HG02852 (cell line): Measurements from ENCODE around the gene C18orf54.
"Not testable (repeated sequence)": the region's sequence is repeated elsewhere in the genome, so short reads cannot be mapped to it uniquely, and the experiment has no call there.

ENCODE experiments used
- ATAC-seq: cut with Tn5 transposase; IDR thresholded peaks from one replicate; pipeline ENCODE4 v1.9.1; 2021; ENCODE audit warnings: mild to moderate bottlenecking, moderate library complexity; ENCODE audit not compliant: unreplicated experiment

Gene C18orf54

DNA sequence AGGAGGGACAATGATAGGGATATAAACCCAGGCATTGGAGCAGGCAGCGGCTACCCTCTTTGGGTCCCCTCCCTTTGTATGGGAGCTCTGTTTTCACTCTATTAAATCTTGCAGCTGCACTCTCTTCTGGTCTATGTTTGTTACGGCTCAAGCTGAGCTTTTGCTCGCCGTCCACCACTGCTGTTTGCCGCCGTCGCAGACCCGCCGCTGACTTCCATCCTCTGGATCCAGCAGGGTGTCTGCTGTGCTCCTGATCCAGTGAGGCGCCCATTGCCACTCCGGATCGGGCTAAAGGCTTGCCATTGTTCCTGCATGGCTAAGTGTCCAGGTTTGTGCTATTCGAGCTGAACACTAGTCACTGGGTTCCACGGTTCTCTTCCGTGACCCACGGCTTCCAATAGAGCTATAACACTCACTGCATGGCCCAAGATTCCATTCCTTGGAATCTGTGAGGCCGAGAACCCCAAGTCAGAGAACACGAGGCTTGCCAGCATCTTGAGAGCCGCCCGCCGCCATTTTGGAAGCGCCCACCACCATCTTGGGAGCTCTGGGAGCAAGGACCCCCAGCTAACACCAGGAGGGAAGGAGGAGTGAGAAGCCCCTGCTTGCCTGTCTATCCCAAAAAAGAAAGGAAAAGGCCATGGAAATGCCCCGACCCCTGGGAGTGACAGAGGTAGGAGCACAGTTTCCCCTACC is 29.2 kb downstream of the C18orf54 start:
- not testable (repeated sequence) for ATAC-seq

DNA sequence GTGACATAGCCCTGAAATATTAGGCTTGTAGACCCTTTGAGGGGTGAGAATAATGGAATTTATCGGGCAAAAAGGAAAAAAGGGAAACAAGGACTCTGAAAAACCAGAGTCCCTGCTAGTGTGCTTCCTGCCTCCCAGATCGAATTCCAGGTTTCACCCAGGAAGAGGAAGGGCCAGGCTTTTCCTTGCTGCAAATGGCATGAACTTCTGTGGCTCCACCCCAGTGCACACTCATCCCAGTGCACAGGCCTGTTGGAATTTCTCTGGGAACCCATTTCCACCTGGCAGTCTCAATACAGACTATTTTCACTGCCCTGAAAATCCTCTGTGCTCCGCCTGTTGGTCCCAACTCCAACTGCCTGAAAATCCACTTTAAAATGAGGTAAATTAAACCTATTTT is 29.9 kb downstream of the C18orf54 start:
- no peak for ATAC-seq

DNA sequence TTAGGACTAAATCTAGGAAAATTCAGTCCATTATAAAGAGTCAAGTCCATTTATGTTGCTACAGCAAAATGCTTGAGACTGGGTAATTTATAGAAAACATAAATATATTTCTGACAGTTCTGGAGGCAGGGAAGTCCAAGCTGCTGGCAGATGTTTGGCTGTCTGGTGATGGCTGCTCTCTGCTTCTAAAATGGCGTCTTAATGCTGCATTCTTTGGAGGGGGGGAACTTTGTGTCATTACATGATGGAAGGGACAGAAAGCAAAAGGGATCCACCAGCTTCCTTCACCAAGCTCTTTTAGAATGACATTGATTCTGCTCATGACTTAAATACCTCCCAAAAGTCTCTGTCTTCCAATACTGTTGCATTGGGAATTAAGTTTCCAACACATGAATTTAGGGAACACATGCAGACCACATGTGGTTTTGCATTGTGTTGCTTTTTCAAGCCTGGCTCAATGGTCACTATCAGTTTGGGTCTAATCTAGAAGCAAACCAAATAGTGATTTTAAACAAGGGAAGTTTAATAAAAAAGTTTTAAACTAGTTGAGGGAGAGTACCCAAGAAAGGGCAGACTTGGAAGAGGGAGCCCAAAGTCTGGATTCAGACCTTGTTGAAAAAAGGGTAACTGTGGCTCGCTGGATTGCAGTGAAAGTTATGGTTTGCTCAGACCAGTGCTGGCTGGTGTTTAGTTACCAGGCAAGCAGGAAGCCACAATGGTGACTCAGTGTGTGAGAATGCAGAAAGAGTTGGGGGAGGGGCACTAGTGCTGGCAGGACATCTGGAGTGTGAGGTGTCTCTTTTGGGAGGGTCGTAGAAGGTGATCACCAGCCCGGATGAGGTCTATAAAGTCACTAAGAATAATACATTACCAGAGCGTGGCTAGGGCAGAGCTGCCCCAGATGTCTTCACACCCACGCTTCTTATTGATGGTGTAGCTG is 30.8 kb downstream of the C18orf54 start:
- ATAC-seq, result peak; percentile 85

DNA sequence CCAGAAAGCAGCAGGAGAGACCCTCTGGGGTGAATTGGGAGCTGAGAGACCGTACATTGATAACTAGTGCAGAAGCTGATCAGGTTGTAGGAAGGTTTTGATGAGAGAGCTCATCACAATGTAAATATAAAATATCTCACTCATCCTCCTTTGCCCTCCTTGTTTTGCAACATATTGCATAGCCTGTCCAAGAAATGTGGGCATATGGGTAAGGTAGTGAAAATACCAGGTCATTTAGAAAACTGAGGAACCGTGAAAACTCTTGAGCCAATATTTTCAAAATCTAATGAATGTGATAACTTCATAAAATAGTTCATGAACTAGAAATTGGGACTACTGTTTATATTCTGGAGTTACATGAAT is 31.4 kb downstream of the C18orf54 start:
- ATAC-seq, result no peak

DNA sequence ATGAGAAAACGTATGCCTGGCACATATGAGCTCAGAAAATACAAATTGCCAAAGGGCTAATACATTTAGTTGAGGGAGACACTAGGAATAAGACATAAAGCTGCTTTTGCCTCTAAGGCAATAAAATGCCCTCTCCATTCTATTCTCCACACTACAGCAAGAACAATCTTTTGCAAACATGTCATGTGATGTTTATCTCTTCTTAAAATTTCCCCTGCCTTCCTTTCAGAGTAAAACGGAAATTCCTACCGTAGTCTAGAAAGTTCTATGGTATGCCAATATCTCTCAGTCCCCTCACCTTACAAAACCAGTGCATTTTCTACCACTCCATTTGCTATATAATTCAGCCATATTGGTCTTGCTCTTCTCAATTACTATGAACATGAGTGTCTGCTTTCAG is 33.1 kb downstream of the C18orf54 start:
- ATAC-seq, result no peak

DNA sequence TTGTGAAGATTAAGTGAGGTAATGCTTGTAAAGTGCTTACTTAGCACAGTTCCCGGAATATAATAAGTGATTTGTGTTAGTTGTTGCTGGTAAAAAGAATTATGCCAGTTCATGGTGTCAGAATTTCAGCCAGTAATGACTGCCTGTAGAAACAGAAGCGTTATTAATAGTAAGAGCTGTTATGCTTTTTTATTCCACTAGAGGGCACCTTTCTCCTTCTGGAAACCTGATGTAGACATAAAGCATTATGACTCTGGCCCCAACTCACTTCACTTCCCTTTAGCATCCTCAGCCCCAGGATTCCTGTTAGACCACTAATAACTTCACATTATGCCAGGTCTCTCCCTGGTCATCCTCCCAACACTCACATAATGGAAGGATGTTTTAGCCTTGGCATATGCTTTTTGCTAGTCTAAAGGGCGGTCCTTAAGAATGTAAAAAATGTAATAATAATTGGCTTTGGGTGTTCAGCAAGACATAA is 34.9 kb downstream of the C18orf54 start:
- ATAC-seq, result peak; percentile 65

DNA sequence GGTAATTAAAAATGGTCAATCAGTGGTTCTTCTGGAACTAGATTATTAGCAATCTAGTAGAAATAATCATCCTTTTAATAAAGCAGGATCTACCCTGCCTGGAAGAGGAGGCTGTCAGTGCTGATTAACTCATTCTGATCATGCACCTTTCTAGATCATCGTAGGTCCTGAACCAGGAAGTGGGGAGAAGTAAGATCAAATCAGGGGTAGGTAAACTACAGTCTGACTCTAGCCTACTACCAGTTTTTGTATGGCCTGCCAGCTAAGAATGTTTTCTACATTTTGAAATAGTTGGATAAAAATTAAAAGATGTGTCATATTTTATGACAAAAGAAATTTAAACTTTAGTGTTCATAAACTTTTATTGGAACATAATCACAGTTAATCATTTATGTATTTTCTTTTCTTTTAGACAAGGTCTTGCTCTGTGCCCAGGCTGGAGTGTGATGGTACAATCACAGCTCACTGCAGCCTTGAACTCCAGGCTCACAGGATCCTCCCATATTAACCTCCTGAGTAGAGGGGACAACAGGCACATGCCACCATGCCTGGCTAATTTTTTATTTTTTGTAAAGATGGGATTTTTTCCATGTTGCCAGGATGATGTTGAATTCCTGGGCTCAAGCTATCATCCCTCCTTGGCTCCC is 36.1 kb downstream of the C18orf54 start:
- ATAC-seq, result no peak

DNA sequence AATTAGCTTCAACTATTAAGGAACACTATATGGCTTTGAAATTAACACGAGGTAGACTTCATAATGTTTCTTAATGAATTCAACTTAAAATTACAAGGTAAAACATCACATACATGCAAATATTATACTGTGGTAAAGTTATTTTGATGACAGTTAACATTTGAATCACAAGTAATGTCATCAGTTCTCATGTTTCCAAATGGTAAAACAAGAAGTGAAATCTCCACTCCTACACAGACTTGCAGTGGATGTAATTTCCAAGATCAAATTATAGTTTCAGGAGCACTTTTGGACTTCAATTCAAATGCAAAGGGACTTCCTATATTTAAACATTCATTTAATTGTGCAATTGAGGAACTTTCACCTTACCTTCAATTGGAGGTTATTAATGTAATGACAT is 39.1 kb downstream of the C18orf54 start:
- no peak for ATAC-seq

DNA sequence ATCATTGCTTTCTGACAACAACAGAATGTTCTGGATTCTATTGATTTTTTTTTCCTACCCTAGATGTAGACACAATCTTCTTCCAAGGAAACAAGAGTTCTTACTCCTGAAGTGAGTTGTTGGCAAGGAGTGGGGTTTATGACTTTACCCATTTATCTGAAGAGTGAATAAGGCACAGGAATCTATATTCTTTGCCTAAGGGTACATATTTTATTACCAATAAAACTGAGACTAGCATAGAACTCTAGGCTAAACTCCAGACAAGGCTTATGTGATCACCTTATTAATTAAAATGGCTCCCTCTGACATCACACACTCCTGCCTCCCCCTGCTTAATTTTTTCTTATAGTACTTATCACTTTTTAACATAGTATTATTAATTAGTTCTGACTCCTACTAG is 47.6 kb downstream of the C18orf54 start:
- no peak for ATAC-seq

DNA sequence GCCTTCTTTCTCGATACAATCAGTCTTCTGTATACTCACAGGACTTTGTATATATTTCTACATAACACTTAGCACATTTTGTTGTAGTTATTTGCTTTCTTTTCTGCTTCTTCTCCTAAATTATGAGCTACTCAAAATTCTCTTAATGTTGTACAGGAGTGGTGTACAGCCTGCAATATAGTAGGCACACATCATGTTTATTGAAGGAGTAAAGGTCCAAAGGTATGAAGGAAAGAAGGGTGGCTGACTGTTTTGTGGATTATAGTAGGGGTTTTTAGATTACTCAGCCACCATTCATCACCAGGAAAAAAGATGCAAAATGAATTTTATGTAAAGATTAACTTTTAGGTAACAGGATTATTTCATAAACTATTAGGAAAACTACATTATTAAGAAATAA is 54.1 kb downstream of the C18orf54 start:
- no peak for ATAC-seq

DNA sequence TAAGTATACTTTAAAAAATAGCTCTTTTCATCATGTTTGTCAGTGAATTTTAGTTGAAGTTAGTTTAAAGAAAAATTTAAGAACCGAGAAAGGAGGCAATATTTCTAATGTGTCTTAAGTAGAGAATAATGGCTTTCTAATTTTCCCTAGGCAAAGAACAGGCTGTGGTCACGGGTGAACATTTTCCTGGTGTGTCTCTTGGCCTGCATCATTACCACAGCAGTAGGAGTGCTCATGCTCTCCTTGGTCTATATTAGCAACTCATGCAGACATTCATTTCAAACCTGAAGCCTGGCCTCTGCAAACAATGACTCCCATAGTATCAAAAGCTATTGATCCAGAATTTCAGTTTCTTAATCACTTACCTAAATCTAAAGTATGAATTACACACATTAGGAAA is 57.4 kb downstream of the C18orf54 start:
- ATAC-seq, result no peak

DNA sequence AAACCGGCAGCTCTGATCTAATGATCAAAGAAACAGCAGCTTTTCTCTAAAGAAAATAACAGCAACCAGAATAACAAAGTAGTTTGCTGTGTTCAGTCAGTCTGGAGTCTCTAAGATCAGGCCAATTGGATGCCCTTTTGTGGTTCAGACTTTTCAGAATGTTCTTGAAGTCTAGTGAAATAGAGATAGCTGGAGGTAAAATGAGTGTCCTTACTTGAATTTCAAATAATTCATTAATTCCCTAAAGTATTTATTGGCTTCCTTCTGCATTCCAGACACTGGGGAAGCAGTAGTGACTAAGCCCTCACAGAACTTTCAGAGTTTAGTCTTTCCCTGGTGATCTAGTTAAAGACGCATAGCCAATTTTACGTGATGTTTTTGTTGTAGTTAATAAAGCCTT is 58.7 kb downstream of the C18orf54 start:
- no peak for ATAC-seq

DNA sequence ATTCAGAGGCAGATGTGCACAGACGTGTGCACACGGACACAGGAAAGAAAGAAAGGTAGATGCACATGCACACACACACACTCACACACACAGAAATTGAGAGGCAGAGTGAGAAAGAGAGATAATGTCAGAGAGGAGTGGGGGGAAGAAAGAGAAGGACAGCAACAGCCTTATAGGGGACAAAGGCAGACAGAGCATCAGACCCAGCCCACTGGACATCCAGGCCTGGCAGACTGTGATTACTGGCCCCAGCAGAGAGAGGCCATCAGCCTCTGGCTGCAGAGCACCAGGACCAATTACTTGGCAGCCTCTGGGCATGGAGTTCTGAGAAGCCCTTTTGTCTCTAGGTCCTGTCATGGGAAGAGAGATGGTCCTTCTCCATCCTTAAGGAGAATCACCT is 66.1 kb downstream of the C18orf54 start:
- ATAC-seq, result no peak

DNA sequence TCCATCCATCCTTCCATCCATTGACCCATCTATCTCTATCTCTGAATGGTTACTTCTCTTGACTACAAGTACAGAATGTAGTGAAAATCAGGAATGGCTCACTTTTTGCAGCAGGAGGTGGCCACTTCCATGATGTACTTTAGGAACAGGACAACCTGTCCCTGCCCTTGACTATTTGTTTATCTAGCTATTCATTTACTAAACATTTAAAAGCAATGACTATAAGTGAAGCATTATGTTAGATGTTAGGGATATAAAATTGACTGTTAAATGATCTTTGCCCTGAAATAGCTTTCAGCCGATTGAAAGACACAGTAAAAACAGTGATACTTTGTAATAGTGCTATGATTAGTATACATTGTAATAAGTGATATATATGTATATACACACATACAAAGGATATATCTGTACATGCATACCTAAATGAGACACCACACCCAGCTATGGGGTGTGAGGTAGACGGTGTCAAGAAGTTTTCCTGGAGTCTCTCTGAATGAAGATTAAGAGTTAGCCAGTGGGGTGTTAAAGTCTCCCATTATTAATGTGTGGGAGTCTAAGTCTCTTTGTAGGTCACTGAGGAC is 68.5 kb downstream of the C18orf54 start:
- no peak for ATAC-seq
